Prostate gland (tissue), 2 donors: ENCODE measurements around the gene SIRPB2.

Source experiments
- CTCF ChIP-seq, 4 experiments: fragments of 200-600 bp in 2 of 4; fragments of 450-650 bp in 2 of 4; sonication (generic) in 2 of 4; IDR thresholded peaks; 1 replicate in 3 of 4; 2 replicates in 1 of 4; pipeline ENCODE4 v1.5.1; 2016 to 2019; ENCODE audit warnings: antibody characterized with exemption in 4 of 4, mild to moderate bottlenecking in 2 of 4, moderate library complexity in 2 of 4
- POLR2A ChIP-seq: fragments of 450-650 bp; IDR thresholded peaks from one replicate; pipeline ENCODE4 v1.6.1; 2016; ENCODE audit warnings: antibody characterized with exemption, mild to moderate bottlenecking
- POLR2AphosphoS5 ChIP-seq: sonication (generic); formaldehyde crosslinking; IDR thresholded peaks from one replicate; pipeline ENCODE4 v1.6.1; 2017; ENCODE audit warnings: antibody characterized with exemption

DNA sequence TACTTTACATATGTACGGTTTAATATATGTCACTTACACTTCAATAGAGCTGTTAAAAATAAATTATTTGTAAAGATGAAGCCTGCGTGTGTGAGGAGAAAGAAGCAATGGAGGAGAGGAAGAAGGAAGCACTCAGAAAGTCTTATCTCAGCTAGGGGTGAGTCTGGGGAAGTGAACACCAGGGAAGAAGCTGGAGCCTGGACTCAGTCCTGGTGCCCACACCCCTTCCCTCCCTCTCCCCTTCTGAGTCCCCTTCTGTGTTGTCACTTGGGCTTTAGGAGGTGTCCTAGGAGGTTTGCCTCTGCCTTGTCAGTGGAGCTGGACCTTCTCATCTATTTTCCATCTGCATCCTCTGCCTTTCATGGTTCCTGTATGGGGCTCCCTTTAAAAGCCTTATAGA is 1.9 kb downstream of the SIRPB2 start:
- TF ChIP-seq POLR2AphosphoS5, result no peak
- no peak for TF ChIP-seq CTCF (IDR thresholded peaks at IDR 0.05)
- no peak for TF ChIP-seq POLR2A
